ENCODE measurements around the gene WDR86.

DNA sequence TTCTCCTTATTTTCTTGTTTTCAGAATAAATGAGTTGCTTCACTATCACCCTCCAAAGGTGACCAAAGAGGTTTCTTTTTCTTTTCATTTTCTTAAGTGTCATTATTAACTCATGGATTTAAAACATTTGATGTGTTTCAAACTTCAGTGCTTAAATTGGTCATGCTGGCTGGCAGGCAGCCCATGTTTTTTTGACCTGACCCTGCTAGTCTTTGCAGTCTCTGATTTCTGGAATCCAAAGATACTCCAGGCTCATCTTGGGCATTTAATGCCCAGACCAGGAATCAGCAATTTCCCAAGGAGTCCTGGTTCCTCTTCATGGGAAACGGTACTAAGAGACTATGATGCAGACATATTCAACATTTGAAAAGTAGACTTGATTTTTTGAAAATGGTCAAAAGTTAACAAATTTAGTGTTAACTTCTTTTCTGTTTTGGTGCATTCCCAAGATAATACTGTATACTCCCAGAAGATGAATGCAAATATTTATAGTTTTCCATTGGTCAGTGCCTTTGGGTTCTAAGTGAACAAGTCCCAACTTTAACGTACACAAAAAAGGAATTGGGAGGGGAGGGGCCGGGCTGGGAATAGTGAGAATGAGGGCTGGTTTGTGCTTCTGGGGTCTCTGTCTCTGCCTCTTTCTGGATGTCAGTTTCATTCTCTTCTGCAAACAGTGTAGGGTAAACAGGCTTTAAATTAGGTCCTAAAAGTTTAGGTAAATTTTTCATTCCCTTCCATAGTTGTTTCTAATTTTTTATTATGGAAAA is 48.5 kb downstream of the WDR86 start:
- TF ChIP-seq HEYL (CRISPR knock-in tag; IDR thresholded peaks at IDR 0.05) (no peak), MAZ (IDR thresholded peaks at IDR 0.05; ENCODE audit: borderline replicate concordance, low read depth, low read length) (no peak), JUN (IDR thresholded peaks at IDR 0.05) (no peak)
- TF ChIP-seq, protein P1, sequence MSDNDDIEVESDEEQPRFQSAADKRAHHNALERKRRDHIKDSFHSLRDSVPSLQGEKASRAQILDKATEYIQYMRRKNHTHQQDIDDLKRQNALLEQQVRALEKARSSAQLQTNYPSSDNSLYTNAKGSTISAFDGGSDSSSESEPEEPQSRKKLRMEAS (IDR thresholded peaks at IDR 0.05) = no peak

Data from A549 (cell line).